Mammary epithelial cell (primary cell): ENCODE measurements around the gene HKDC1.

Experiments used
- EZH2 ChIP-seq: IDR thresholded peaks from 2 replicates; pipeline ENCODE4 v1.6.1; 2012; ENCODE audit warnings: low read length, inconsistent platforms, borderline replicate concordance
- TF ChIP-seq, protein P1 (sequence below), 2 donors: IDR thresholded peaks in 1 of 2; conservative IDR thresholded peaks in 1 of 2; 2 replicates each; pipeline ENCODE4 v1.5.1; 2011 to 2012; ENCODE audit warnings: inconsistent platforms in 2 of 2, low read length in 2 of 2, mild to moderate bottlenecking in 2 of 2, control low read depth in 1 of 2, low read depth in 1 of 2; ENCODE audit not compliant: insufficient read depth in 1 of 2; ENCODE audit errors: extremely low read depth in 1 of 2

DNA sequence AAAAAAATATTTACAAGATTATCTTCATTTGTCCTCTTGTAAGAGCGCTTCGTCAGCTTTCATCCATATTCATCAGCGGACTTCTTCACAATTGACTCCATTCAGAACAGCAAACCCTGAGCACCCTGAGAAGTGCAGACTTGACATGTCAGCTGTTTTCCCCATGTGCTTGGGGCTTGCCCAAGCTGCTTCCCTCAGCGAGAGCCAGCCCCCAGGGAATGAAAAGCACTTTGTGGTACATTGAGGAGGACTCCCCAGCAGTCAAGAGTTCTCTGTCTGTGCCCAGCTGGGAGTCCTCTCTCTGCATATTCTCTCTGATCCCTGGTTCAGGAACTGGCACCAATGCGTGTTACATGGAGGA, 22.7 kb downstream of the HKDC1 start:
- TF ChIP-seq, protein P1, sequence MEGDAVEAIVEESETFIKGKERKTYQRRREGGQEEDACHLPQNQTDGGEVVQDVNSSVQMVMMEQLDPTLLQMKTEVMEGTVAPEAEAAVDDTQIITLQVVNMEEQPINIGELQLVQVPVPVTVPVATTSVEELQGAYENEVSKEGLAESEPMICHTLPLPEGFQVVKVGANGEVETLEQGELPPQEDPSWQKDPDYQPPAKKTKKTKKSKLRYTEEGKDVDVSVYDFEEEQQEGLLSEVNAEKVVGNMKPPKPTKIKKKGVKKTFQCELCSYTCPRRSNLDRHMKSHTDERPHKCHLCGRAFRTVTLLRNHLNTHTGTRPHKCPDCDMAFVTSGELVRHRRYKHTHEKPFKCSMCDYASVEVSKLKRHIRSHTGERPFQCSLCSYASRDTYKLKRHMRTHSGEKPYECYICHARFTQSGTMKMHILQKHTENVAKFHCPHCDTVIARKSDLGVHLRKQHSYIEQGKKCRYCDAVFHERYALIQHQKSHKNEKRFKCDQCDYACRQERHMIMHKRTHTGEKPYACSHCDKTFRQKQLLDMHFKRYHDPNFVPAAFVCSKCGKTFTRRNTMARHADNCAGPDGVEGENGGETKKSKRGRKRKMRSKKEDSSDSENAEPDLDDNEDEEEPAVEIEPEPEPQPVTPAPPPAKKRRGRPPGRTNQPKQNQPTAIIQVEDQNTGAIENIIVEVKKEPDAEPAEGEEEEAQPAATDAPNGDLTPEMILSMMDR (conservative IDR thresholded peaks at IDR 0.05 in 1 of 2, IDR thresholded peaks at IDR 0.05 in 1 of 2; ENCODE audit: extremely low read depth in 1 of 2, insufficient read depth in 1 of 2, low read depth in 1 of 2, low read length in 2 of 2), result no peak
- TF ChIP-seq EZH2, result no peak
